HG03342 (cell line): ENCODE data around the gene RPS6KA2.
"Not testable (repeated sequence)": the region's sequence is repeated elsewhere in the genome, so short reads cannot be mapped to it uniquely, and the experiment has no call there.

Experiments used
- ATAC-seq: cut with Tn5 transposase; IDR thresholded peaks from one replicate; pipeline ENCODE4 v1.9.1; 2021; ENCODE audit warnings: mild to moderate bottlenecking, moderate library complexity; ENCODE audit not compliant: unreplicated experiment

Gene RPS6KA2

DNA sequence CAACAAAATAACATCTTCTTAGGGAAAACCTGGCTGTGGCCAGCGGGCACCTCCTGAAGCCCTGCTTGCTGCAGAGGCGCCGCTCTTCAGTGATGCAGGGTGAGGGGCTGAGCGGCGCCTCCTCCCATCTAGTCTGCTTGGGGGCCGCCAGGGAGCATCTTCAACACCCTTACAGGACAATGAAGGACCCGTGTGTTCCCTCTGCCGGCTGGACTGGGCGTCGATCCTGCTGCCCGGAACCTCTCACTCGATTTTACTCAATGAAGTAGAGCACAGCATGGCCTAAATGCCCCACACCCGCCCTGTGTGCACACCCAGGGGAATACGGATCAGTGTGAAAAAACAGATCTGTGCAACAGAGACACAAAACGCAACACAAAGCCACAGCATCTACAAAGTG, 215.8 kb downstream of the RPS6KA2 start:
- no peak for ATAC-seq

DNA sequence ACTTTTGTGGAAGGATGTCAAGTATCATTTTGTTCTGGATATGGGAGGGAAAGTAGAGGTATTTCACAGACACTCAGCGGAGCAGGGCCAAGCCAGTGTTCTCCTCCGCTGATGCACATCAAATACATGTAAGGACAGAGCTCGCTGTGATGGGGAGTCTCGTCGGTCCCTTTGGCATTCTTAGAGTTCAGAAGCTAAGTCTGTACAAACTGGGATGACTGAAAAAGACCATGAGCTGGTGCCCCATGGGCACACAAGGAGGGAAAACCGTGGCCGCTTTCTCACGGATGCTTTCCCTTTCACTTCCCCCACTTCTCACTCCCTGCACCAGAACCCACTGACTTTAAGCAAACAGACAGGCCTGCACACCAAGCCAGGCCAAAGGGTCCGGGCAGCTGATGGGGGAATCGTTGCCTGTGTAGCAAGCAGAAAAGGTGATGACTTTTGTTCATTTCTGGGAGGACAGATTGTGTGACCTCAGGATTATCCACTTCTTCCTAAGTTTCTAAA, 216.6 kb downstream of the RPS6KA2 start:
- no peak for ATAC-seq

DNA sequence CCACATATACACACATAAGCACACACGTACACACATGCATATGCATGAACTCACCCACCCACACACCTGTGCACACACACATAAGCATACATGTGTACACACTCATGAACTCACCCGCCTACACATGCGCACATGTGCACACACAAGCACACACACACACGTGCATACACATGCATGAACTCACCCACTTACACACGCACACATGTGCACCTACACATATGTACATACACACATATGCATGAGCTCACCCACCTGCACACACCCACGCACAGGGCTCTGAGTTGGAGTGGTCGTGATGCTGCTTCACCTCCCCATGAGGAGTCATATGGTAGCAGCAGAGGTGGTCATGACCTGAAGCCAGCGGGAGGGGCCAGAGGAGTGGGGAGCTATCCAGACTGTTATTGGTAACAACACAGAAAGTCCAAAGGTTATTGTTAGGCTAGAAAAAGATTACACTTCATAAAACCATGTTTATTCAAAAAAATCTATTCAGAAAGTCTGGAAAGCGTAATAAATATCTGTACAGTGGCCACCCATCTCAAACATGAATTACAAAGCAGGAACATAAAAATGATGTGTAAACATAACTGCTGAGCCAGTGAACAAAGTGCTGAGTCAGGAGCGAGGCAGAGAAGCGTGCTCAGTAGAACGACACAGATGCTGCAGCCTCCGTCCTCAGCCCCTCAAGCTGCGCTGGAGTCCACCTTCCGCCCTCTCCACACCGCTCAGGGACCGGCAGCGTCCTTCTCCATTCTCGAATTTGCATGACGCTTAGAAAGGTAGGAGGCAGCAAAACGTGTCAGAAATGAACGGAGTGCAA, 217.9 kb downstream of the RPS6KA2 start:
- no peak for ATAC-seq

DNA sequence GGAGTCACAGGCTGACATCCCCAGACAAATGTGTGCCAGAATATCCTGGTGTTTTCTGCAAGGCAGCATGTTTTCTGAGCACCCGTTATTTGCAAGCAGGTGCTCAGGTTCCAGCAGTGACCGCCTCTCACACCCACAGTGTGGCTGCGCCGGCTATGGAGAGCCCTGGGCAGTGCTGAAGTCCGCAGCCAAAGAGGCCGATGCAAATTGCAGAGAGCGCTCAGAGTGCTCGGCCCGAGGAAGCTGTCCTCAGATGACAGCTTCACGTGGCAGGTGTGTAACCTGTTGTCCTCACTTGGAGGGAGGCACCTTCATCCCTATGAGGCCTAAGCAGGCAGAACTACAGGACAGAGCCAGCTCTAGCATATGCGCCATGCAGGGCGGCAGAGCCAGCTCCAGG, 220.9 kb downstream of the RPS6KA2 start:
- ATAC-seq: no peak

DNA sequence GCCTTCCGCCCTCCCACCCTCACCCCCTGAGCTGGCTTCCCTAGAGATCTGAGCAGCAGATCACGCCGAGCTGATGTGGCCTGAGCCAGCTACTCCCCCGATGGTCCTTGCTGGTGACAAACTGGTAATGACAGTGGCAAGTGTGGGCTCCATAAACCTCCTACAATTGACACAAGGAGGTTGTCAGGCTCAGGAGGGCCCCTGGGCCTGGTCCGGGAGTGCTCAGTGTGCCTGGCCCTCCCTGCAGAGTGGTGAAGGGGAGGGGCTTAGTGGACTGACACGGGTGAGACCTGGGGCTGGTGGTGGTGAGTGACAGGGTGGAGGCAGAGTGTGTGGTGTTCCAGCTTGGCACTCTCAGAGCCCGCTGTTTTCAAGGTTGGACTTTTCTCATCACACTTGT, 221.7 kb downstream of the RPS6KA2 start:
- ATAC-seq: no peak

DNA sequence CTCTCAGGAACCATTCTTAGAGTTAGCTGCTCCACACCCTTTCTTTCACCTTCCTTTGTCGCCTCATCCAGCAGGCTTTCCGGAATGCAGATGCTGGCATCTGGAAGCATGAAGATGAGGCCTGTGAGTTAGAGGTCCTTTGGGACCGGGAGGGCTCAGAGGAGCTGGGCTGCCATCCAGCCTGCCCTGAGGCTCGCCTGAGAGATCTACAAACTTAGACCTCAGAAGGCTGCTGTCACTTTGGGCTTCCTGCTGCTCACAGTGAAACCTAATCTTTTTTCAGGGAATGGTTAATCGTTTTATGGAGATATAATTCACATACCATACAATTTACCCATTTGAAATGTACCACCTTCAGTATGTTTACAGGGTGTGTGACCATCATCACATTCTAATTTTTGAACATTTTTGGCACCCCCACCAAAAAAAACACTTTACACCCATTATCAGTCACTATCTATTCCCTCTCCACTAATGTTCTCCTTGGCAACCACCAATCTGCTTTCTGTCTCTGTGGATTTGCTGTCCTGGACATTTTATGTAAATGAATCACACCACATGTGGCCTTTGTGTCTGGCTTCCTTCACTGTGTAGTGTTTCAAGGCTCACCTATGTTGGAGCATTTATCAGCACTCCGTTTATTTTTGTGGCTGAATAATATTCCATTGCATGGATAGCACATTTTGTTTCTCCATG, 224.3 kb downstream of the RPS6KA2 start:
- no peak for ATAC-seq

DNA sequence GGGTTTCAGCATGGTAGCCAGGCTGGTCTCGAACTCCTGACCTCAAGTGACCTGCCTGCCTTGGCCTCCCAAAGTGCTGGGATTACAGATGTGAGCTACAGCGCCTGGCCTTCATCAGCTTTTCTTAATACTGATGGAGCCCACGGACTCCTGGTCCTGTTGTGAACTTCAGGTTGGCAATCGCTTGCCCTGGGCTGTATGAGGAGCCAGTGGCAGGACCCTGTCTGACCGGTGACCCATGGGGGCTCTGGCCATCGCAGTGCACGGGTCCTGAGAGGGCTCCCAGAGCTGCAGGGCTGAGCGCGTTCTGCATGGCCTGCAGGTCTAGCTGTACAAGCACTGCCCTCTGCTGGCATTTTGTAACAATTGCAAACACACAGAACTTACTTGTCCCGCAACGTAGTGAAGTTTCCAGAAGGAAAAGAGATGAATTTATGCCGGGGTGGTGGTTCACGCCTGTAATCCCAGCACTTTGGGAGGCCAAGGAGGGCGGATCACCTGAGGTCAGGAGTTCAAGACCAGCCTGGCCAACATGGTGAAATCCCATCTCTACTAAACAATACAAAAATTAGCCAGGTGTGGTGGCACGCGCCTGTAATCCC, 226.3 kb downstream of the RPS6KA2 start:
- ATAC-seq: peak; percentile 77

DNA sequence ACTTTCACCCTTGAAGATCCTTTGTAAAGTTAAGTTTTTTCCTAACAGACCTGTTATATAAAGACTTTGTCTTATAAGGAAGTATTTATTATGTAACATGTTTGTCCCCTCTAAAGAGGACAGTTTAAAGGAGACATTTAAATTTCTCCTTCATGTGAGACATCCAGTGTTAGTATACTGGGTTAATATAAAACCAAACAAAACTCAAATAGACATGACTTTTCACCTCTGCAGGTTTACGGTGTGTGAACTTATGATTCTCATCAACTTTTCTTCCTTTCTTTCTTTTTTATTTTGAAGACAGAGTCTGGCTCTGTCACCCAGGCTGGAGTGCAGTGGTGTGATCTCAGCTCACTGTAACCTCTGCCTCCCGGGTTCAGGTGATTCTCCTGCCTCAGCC, 226.9 kb downstream of the RPS6KA2 start:
- ATAC-seq: no peak

DNA sequence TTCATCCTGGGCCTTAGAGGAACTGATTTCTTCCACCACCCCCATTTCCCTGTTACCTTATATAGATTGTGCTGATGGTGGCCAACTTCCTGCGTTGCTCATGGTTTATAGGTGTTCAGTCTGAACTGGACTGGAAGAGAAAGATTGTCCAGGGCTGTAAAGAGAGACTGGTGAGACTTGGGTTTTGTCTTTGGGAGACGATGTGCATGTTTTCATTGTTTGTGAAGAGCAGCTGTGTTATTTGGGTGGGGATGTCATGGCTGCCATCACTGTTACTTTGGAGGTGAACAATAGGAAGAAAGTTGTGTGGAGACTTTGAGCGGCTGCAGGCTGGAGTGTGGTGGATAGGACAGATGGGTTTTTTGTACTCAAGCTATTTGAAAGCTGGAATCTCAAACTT, 228.7 kb downstream of the RPS6KA2 start:
- no peak for ATAC-seq

DNA sequence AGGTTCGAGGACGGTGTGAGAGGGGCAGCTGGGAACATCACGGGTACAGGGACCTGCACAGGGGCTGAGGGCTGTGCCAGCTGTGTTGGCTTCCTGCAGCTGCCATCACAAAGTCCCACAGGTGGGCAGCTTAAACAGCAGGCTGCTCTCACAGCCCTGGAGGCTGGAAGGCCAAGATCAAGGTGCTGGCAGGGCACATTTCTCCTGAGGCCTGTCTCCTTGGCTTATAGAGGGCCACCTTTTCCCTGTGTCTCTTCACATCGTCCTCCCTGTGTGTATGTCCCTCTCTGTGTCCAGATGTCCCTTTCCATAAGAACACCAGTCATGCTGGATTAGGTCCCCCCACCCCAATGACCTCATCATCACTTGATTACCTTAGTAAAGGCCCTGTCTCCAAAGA, 229.2 kb downstream of the RPS6KA2 start:
- no peak for ATAC-seq

DNA sequence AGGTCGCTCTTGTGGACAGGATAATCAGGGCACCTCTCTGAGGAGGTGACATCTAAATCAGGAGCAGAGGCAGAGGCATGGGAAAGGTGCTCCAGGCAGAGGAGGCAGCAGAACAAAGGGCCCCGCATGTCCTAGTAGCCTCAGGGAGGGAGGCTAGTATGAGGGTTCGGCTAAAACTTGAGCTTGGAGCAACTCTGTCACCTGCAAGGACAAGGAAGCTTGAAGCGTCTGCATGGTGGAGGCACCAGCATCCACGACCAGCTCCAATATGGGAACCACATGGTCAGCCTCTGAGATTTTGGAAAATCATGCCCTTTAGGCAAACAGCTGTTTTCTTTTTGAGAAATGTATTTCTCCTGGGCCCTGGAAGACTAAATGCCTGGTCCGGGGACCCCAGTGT, 231.3 kb downstream of the RPS6KA2 start:
- ATAC-seq: no peak

DNA sequence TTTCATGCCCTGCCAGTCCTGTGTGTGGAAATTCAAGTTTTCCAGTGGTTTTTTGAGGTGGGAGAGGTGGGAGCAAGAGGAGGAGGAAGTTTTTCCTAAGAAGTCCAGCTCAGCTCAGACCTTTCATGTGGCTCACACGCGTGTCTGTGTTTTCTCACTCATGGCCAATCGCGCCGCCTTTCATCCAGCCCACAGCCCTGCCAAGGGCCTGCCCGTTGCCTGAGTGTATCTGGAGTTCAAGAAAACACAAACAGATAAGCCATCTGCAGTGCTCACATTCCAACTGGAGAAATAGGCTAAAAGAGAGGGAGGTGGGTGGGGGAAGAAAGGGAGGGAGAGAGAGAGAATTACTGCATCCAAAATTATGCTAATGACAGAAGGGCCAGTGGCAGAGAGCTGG, 231.7 kb downstream of the RPS6KA2 start:
- ATAC-seq: no peak

DNA sequence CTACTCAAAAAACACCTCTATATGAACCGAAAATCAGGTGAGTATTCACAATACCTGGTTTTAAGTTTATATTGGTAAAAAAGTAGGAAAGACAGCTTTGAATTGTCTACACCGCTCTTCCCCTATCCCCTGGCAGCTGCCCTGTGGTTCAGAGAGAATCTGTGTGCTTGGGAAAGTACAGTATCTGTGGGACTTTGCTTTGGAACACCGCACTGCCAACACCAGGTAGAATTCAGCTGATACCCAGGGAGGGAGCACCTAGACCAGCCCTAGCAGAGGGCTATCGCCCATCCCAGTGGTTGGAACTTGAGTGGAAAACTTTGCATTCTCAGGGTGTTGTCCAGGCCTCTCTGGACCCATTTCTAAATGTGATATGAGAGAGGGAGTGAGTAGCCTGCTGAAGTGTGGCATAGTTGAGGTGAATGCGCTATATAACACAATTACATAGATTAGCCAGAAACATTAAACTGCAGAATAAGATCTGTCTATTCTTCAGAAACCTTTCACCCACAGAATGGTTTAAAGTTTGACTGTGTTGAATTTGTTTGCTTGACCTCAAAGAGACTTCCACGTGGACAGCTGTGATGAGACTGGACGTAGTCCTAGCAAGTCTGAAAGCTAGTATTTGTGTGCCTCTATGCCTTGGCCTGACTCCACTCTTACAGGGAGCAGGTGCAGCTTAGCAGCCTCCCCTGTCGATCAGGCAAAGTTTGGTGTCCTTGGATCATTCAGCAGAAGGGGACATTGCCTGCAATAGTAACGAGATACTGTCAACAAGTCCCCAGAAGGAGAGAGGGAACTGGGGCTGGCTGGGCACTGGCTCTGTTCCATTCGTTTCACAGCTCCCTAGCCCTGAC, 232.8 kb downstream of the RPS6KA2 start:
- no peak for ATAC-seq

DNA sequence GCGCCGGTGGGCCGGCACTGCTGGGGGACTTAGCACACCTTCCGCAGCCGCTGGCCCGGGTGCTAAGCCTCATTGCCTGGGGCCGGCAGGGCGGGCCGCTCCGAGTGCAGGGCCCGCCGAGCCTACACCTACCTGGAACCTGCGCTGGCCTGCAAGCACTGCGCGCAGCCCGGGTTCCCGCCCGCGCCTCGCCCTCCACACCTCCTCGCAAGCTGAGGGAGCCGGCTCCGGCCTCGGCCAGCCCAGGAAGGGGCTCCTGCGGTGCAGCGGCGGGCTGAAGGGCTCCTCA, 233.6 kb downstream of the RPS6KA2 start:
- no peak for ATAC-seq

DNA sequence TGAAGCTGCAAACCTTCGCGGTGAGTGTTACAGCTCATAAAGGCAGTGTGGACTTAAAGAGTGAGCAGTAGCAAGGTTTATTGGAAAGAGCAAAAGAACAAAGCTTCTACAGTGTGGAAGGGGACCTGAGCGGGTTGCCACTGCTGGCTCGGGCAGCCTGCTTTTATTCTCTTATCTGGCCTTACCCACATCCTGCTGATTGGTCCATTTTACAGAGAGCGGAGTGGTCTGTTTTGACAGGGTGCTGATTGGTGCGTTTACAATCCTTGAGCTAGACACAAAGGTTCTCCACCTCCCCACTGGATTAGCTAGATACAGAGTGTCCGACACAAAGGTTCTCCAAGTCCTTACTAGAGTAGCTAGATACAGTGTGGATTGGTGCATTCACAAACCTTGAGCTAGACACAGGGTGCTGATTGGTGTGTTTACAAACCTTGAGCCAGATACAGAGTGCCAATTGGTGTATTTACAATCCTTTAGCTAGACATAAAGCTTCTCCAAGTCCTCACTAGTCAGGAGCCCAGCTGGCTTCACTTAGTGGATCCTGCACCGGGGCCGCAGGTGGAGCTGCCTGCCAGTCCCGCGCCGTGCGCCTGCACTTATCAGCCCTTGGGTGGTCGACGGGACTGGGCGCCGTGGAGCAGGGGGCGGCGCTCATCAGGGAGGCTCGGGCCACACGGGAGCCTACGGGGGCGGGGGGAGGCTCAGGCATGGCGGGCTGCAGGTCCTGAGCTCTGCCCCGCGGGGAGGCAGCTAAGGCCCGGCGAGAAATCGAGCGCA, 234.1 kb downstream of the RPS6KA2 start:
- ATAC-seq: not testable (repeated sequence)

DNA sequence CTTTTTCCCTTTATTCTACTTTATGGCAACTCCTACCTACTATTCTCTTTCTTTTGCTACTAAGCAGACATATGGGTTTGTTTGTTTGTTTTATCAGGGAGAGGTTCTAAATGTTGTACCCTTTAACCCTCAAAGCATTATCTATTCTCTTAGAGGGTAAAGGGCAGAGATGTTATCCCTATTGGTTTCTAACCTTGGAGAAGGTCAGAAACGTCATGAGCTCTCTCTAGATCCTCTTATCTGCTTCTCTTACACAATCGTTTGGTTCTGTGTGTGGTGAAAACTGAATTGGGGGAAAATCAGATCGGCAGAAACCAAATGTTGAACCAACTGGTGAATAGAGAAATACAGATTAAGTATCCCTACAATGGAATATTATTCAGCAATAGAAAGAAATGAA, 237.9 kb downstream of the RPS6KA2 start:
- ATAC-seq: no peak

DNA sequence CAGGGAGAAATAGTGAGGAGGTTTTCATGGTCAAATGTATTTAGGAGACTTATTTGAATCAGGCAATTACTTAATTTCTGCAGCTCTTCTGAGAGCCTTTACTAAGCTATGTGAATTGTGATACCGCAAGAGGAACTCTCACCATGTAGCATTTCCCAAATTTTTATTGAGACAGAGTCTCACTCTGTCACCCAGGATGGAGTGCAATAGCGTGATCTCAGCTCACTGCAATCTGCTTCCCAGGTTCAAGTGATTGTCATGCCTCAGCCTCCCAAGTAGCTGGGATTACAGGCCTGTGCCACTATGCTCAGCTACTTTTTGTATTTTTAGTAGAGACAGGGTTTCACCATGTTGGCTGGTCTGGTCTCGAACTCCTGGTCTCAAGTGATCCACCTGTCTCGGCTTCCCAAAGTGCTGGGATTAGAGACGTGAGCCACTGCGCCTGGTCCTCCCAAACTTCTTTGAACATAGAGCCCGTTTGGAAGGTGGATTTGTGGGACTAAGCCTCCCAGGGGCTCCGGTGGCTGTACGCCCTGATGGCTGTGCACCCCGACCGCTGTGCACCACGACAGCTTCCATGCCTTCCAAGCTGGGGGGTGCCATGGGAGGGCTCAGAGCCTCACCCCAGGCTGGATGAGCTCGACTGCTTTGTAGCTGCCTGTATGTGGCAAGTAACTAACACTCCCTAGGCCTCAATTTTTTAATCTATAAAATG, 238.6 kb downstream of the RPS6KA2 start:
- no peak for ATAC-seq

DNA sequence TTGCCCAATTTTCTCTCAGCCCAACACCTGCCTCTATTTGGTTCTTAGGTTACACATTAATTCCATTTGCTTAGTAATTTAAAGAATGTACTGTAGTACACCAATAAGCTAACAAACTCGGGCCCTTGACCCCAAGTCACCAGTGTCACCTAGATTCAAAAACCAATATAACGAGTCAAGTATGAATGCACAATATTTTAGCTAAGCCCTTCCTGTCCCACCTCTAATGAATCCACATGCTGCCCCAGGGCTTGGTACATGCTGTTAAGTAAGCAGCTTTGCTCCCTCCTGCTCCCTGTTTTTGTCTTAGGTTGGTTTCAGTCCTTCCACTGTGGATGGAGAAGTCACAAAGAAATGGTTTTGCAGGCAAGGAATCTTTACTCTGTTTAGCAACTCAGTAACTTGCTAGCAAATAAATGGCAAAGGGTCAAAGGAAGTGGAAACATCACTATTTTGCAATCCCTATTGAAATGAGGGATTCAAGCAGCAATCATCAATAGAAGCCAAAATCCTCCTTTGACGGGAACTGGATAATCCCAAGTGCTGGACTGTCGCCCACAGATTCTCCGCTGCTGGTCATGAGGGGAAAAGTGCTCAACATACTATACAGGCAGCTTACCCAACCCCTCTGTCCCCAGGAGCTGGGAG, 239.3 kb downstream of the RPS6KA2 start:
- ATAC-seq: no peak

DNA sequence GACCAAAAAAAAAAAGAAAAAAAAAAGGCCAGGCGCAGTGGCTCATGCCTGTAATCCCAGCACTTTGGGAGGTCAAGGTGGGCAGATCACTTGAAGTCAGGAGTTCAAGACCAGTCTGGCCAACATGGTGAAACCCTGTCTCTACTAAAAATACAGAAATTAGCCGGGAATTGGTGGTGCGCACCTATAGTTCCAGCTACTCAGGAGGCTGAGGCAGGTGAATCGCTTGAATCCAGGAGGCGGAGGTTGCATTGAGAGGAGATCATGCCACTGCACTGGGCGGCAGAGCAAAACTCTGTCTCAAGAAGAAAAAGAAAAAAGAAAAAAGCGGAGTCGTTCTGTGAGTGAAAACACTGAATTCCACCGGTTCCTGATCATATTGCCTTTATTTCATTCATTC, 240.0 kb downstream of the RPS6KA2 start:
- not testable (repeated sequence) for ATAC-seq
